Hepatocyte (in vitro differentiated cells): Measurements from ENCODE around the gene GOLGA6L1.

Source experiments
- EZH2phosphoT487 ChIP-seq: fragments of 200-600 bp; sonication (generic); IDR thresholded peaks from one replicate; pipeline ENCODE4 v1.6.1; 2018; ENCODE audit warnings: antibody characterized with exemption, mild to moderate bottlenecking, low read depth, moderate library complexity; ENCODE audit not compliant: unreplicated experiment, severe bottlenecking
- TF ChIP-seq, protein P1 (sequence below): fragments of 200-600 bp; sonication (generic); IDR thresholded peaks from 2 replicates; pipeline ENCODE4 v1.5.1; 2016; ENCODE audit warnings: antibody characterized with exemption, mild to moderate bottlenecking; ENCODE audit not compliant: poor library complexity

DNA sequence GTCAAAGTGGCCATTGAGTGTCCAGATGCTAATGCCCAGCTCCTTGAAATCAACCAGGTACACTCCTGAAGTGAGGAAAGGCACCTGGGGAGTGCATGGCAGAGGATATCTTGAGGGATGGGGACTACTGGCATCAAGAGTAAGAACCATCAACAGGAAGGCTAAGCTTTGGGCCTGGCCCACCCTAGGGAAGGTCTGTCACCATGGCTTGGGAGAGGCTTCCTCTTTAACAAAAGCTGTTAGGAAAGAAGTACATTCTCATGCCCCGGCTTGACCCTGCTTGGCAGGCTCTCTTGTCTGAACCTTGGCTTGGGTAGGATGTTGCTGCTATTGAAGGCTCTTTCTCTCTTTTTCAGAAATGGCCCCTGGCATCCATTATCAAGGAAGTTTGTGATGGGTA lies 53.5 kb downstream of the GOLGA6L1 start:
- TF ChIP-seq, protein P1, sequence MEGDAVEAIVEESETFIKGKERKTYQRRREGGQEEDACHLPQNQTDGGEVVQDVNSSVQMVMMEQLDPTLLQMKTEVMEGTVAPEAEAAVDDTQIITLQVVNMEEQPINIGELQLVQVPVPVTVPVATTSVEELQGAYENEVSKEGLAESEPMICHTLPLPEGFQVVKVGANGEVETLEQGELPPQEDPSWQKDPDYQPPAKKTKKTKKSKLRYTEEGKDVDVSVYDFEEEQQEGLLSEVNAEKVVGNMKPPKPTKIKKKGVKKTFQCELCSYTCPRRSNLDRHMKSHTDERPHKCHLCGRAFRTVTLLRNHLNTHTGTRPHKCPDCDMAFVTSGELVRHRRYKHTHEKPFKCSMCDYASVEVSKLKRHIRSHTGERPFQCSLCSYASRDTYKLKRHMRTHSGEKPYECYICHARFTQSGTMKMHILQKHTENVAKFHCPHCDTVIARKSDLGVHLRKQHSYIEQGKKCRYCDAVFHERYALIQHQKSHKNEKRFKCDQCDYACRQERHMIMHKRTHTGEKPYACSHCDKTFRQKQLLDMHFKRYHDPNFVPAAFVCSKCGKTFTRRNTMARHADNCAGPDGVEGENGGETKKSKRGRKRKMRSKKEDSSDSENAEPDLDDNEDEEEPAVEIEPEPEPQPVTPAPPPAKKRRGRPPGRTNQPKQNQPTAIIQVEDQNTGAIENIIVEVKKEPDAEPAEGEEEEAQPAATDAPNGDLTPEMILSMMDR = no peak
- TF ChIP-seq EZH2phosphoT487 = no peak
